ENCODE data around the gene RDX.

Gene RDX

DNA sequence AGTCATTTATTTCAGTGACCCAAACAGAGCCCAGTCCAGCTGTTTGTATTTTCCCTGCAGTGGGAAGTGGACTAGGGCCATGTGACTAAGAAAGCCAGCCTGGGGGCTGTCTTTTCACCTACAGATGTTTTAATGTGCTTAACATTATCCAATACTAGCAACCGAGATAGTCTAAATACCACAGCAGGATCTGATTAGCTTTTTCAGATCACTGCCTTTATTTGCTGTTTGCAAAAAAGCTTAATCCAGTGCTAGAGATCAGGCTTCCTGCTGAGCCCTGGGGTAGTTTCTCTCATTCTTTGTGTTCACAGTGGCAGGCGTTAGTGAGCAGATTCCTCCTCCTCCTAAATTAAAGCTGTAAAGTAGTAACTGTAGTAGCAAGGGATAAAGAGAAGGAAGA is 168.3 kb downstream of the RDX start:
- ChIA-PET CTCF (interaction anchor here (0.6 kb wide), 2 partner anchors 149 to 1996 kb away, joined by 3 to 4 read pairs; no protein-coding TSS in a partner anchor), POLR2A (ENCODE audit: low non-redundant PET) (no interaction called here)
- TF ChIP-seq, protein P1, sequence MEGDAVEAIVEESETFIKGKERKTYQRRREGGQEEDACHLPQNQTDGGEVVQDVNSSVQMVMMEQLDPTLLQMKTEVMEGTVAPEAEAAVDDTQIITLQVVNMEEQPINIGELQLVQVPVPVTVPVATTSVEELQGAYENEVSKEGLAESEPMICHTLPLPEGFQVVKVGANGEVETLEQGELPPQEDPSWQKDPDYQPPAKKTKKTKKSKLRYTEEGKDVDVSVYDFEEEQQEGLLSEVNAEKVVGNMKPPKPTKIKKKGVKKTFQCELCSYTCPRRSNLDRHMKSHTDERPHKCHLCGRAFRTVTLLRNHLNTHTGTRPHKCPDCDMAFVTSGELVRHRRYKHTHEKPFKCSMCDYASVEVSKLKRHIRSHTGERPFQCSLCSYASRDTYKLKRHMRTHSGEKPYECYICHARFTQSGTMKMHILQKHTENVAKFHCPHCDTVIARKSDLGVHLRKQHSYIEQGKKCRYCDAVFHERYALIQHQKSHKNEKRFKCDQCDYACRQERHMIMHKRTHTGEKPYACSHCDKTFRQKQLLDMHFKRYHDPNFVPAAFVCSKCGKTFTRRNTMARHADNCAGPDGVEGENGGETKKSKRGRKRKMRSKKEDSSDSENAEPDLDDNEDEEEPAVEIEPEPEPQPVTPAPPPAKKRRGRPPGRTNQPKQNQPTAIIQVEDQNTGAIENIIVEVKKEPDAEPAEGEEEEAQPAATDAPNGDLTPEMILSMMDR (conservative IDR thresholded peaks at IDR 0.05; ENCODE audit: low read depth), result no peak
- DNase-seq (ENCODE audit: low spot score), result no peak
- H3K27ac ChIP-seq, result no peak overlapping the region

DNA sequence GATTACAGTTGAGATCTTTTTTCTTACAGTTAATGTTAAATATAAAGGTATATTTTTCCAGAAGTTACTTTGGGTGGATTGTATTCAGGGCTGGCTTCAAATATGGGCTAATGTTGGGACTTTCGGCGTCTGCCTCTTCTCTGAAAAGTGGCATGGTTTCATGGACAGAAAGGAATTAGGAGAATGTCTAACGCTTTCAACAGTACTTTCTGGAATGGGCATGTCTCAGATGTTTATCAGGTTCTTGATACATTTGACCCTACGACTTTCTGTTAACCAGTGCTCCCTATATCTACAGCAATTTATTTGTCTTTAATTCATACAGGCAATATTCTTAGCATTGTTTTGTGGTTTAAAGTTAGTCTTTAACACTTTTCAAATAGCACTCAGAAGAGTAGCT is 169.5 kb downstream of the RDX start:
- TF ChIP-seq, protein P1 (conservative IDR thresholded peaks at IDR 0.05; ENCODE audit: low read depth), result no peak
- no peak for DNase-seq (ENCODE audit: low spot score)
- POLR2A ChIA-PET (ENCODE audit: low non-redundant PET), result no interaction called here
- CTCF ChIA-PET, result no interaction called here
- no peak overlapping the region for H3K27ac ChIP-seq

DNA sequence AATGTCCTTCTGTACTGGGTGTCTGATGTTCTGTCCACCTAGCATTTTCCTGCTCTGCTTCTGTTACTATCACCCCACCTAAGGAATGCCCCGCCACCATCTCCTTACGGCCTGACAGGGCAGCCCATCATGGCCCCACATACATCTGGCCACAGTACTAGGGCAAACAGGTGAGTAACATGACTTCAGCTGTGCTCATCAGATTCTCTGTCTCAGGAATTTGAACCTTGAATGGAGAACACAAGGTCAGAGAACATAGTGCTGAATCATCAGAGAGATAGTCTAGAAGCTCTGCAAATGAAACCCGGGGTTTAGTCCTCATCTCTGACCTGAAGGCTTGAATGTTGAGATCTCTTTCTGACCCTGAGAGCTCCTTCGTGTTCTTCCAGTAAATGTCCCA is 170.8 kb downstream of the RDX start:
- DNase-seq (ENCODE audit: low spot score), result peak; percentile 19
- CTCF ChIA-PET, result no interaction called here
- H3K27ac ChIP-seq, result no peak overlapping the region
- TF ChIP-seq, protein P1 (conservative IDR thresholded peaks at IDR 0.05; ENCODE audit: low read depth), result no peak
- POLR2A ChIA-PET (ENCODE audit: low non-redundant PET), result no interaction called here
